Retinal pigment epithelial cell (primary cell): Measurements from ENCODE around the gene DKK2.

Experiments used
- DNase-seq: peaks from one replicate; pipeline ENCODE4 v3.0.0-alpha.2; 2010; ENCODE audit warnings: low read depth
- H3K4me3 ChIP-seq: 2 replicates; pipeline ENCODE4 v1.5.1; 2011; ENCODE audit warnings: mild to moderate bottlenecking, low read length, control low read depth, moderate library complexity
- CTCF ChIP-seq: conservative IDR thresholded peaks from 2 replicates; pipeline ENCODE4 v1.5.1; 2011; ENCODE audit warnings: low read depth, low read length, control low read depth, inconsistent platforms

DKK2 gene

GRCh38 chr4:106971636-106972035 is 64.5 kb downstream of the DKK2 start:
- TF ChIP-seq CTCF: no peak
- peak; percentile 73 for DNase-seq
- H3K4me3 ChIP-seq: no peak overlapping the region

GRCh38 chr4:106967892-106968291 is 68.2 kb downstream of the DKK2 start:
- H3K4me3 ChIP-seq: no peak overlapping the region
- no peak for DNase-seq
- no peak for TF ChIP-seq CTCF

- no peak overlapping the region for H3K4me3 ChIP-seq
- DNase-seq: no peak
- no peak for TF ChIP-seq CTCF
Observed at GRCh38 chr4:106953036-106953705, 82.9 kb downstream of the DKK2 start.

- DNase-seq: no peak
- TF ChIP-seq CTCF: no peak
- H3K4me3 ChIP-seq: no peak overlapping the region
Observed at GRCh38 chr4:106951891-106952290, 84.2 kb downstream of the DKK2 start.

GRCh38 chr4:106941841-106942240 is 94.3 kb downstream of the DKK2 start:
- TF ChIP-seq CTCF: no peak
- no peak overlapping the region for H3K4me3 ChIP-seq
- DNase-seq: no peak

- DNase-seq: no peak
Observed at GRCh38 chr4:106930522-106930921, 105.6 kb downstream of the DKK2 start.

More at GRCh38 chr4:106930522-106930921, 105.6 kb downstream of the DKK2 start:
- no peak for TF ChIP-seq CTCF
- no peak overlapping the region for H3K4me3 ChIP-seq
